Measurements from ENCODE around the gene GFOD2.
A peak's percentile ranks its signal among the peaks of the same experiment; 100 is the strongest.
"Not testable (repeated sequence)": the region's sequence is repeated elsewhere in the genome, so short reads cannot be mapped to it uniquely, and the experiment has no call there.

GFOD2 gene

GRCh38 chr16:67719048-67719777, at the start of gene GFOD2:
TSS of gene GFOD2 (minus strand) at chr16:67719316. CDS start at chr16:67685715, 33,601 bp downstream.
- peak; percentile 98 for DNase-seq (ENCODE audit: low spot score)

GRCh38 chr16:67767953-67768352, 48.8 kb upstream of the GFOD2 start:
- peak; percentile 12 for DNase-seq (ENCODE audit: low spot score)

- no peak for DNase-seq (ENCODE audit: low spot score)
Measured at GRCh38 chr16:67766291-67766690, 47.2 kb upstream of the GFOD2 start.

GRCh38 chr16:67764158-67764667, 45.1 kb upstream of the GFOD2 start:
- DNase-seq (ENCODE audit: low spot score) = no peak

GRCh38 chr16:67763066-67763465, 44.0 kb upstream of the GFOD2 start:
- DNase-seq (ENCODE audit: low spot score) = no peak

- DNase-seq (ENCODE audit: low spot score) = no peak
Measured at GRCh38 chr16:67762385-67762784, 43.3 kb upstream of the GFOD2 start.

GRCh38 chr16:67761924-67762323, 42.8 kb upstream of the GFOD2 start:
- no peak for DNase-seq (ENCODE audit: low spot score)

- no peak for DNase-seq (ENCODE audit: low spot score)
Measured at GRCh38 chr16:67760956-67761230, 41.8 kb upstream of the GFOD2 start.

GRCh38 chr16:67760206-67760955, 41.3 kb upstream of the GFOD2 start:
- DNase-seq (ENCODE audit: low spot score) = no peak

GRCh38 chr16:67758966-67759365, 39.9 kb upstream of the GFOD2 start:
- no peak for DNase-seq (ENCODE audit: low spot score)

GRCh38 chr16:67758006-67758405, 38.9 kb upstream of the GFOD2 start:
- DNase-seq (ENCODE audit: low spot score) = no peak

- DNase-seq (ENCODE audit: low spot score) = no peak
Measured at GRCh38 chr16:67752641-67753040, 33.5 kb upstream of the GFOD2 start.

- not testable (repeated sequence) for DNase-seq (ENCODE audit: low spot score)
Measured at GRCh38 chr16:67751331-67751730, 32.2 kb upstream of the GFOD2 start.

GRCh38 chr16:67750466-67750865, 31.4 kb upstream of the GFOD2 start:
- DNase-seq (ENCODE audit: low spot score) = no peak

- DNase-seq (ENCODE audit: low spot score) = no peak
Measured at GRCh38 chr16:67749436-67750078, 30.4 kb upstream of the GFOD2 start.

- DNase-seq (ENCODE audit: low spot score) = no peak
Measured at GRCh38 chr16:67748834-67749233, 29.7 kb upstream of the GFOD2 start.

GRCh38 chr16:67746846-67747245, 27.7 kb upstream of the GFOD2 start:
- DNase-seq (ENCODE audit: low spot score) = no peak

GRCh38 chr16:67741118-67741517, 22.0 kb upstream of the GFOD2 start:
- DNase-seq (ENCODE audit: low spot score) = no peak

- DNase-seq (ENCODE audit: low spot score) = no peak
Measured at GRCh38 chr16:67740391-67740790, 21.3 kb upstream of the GFOD2 start.

GRCh38 chr16:67736858-67737257, 17.7 kb upstream of the GFOD2 start:
- DNase-seq (ENCODE audit: low spot score) = no peak

- DNase-seq (ENCODE audit: low spot score) = no peak
Measured at GRCh38 chr16:67734731-67735201, 15.7 kb upstream of the GFOD2 start.

GRCh38 chr16:67733734-67734470, 14.8 kb upstream of the GFOD2 start:
- DNase-seq (ENCODE audit: low spot score) = no peak

Data from activated CD4-positive, alpha-beta T cell treated with anti-CD3 and anti-CD28 coated beads, Interleukin-2, Interleukin-4, amounts not matched to agents 100 ng/mL and 50 ng/mL, durations not matched to agents 16 hours and 8 hours (primary cell).